Liver (tissue), 9 donors: Measurements from ENCODE around the gene LNX2. TPM values are rescaled to one million over a fixed set of nuclear protein-coding genes. Genes with fewer than 3 reads are reported as not detected.
A peak's percentile ranks its signal among the peaks of the same experiment; 100 is the strongest.

Experiments used
- DNase-seq: peaks from one replicate; pipeline ENCODE4 v3.0.0-alpha.2; 2017; ENCODE audit warnings: low spot score
- H3K27ac ChIP-seq, 2 donors: one replicate each; pipeline ENCODE4 v1.7.0; 2013; ENCODE audit warnings: inconsistent platforms in 2 of 2, low read length in 2 of 2, control low read depth in 1 of 2, low read depth in 1 of 2, mild to moderate bottlenecking in 1 of 2
- H3K27me3 ChIP-seq, 4 donors: one replicate each; pipeline versions ENCODE4 v1.6.1 to v1.7.0; 2013; ENCODE audit warnings: low read length in 3 of 4, inconsistent platforms in 1 of 4, mild to moderate bottlenecking in 1 of 4, moderate library complexity in 1 of 4; ENCODE audit not compliant: control insufficient read depth in 4 of 4, insufficient read depth in 4 of 4
- H3K36me3 ChIP-seq, 4 donors: one replicate each; pipeline versions ENCODE4 v1.6.1 to v1.7.0; 2013; ENCODE audit warnings: low read length in 3 of 4, mild to moderate bottlenecking in 3 of 4, low read depth in 1 of 4, moderate library complexity in 1 of 4; ENCODE audit not compliant: control insufficient read depth in 4 of 4, insufficient read depth in 3 of 4
- H3K4me1 ChIP-seq, 4 donors: one replicate each; pipeline versions ENCODE4 v1.6.1 to v1.7.0; 2013; ENCODE audit warnings: low read length in 3 of 4, mild to moderate bottlenecking in 3 of 4, moderate library complexity in 1 of 4; ENCODE audit not compliant: control insufficient read depth in 4 of 4, insufficient read depth in 4 of 4
- H3K4me3 ChIP-seq, 3 donors: one replicate each; pipeline versions ENCODE4 v1.6.1 to v1.7.0; 2013; ENCODE audit warnings: low read length in 3 of 3, control low read depth in 1 of 3, low read depth in 1 of 3, mild to moderate bottlenecking in 1 of 3
- H3K9ac ChIP-seq, 2 donors: one replicate each; pipeline ENCODE4 v1.7.0; 2013; ENCODE audit warnings: low read length in 2 of 2, mild to moderate bottlenecking in 2 of 2, moderate library complexity in 2 of 2, control low read depth in 1 of 2, low read depth in 1 of 2
- H3K9me3 ChIP-seq, 4 donors: one replicate each; pipeline versions ENCODE4 v1.6.1 to v1.7.0; 2013; ENCODE audit warnings: low read length in 3 of 4; ENCODE audit not compliant: control insufficient read depth in 4 of 4
- EGR1 ChIP-seq, 2 donors: IDR thresholded peaks; 2 replicates each; pipeline ENCODE4 v1.6.1; 2016 to 2018; ENCODE audit warnings: antibody characterized with exemption in 2 of 2, low read depth in 2 of 2
- FOXA1 ChIP-seq: IDR thresholded peaks from 2 replicates; pipeline ENCODE4 v1.6.1; 2016; ENCODE audit warnings: antibody characterized with exemption
- GABPA ChIP-seq, 2 donors: IDR thresholded peaks in 1 of 2; conservative IDR thresholded peaks in 1 of 2; 2 replicates each; pipeline ENCODE4 v1.6.1; 2016; ENCODE audit warnings: antibody characterized with exemption in 2 of 2, mild to moderate bottlenecking in 1 of 2, moderate library complexity in 1 of 2
- HNF4A ChIP-seq, 2 donors: conservative IDR thresholded peaks; 2 replicates each; pipeline ENCODE4 v1.6.1; 2016; ENCODE audit warnings: antibody characterized with exemption in 2 of 2, mild to moderate bottlenecking in 2 of 2
- HNF4G ChIP-seq: IDR thresholded peaks from 2 replicates; pipeline ENCODE4 v1.6.1; 2016; ENCODE audit warnings: antibody characterized with exemption
- JUND ChIP-seq, 2 donors: IDR thresholded peaks; 2 replicates each; pipeline ENCODE4 v1.6.1; 2016; ENCODE audit warnings: antibody characterized with exemption in 2 of 2
- RAD21 ChIP-seq, 2 donors: IDR thresholded peaks; 2 replicates each; pipeline ENCODE4 v1.6.1; 2016; ENCODE audit warnings: antibody characterized with exemption in 2 of 2, mild to moderate bottlenecking in 2 of 2
- RXRA ChIP-seq, 2 donors: IDR thresholded peaks; 2 replicates each; pipeline ENCODE4 v1.6.1; 2017 to 2018; ENCODE audit warnings: antibody characterized with exemption in 2 of 2, mild to moderate bottlenecking in 1 of 2
- SP1 ChIP-seq: IDR thresholded peaks from 2 replicates; pipeline ENCODE4 v1.6.1; 2018; ENCODE audit warnings: antibody characterized with exemption, mild to moderate bottlenecking
- TAF1 ChIP-seq: conservative IDR thresholded peaks from 2 replicates; pipeline ENCODE4 v1.6.1; 2016; ENCODE audit warnings: antibody characterized with exemption, mild to moderate bottlenecking
- YY1 ChIP-seq: IDR thresholded peaks from 2 replicates; pipeline ENCODE4 v1.6.1; 2016; ENCODE audit warnings: antibody characterized with exemption, mild to moderate bottlenecking
- WGBS: extraction: QIAGEN DNeasy Blood & Tissue Kit; methylation state at CpG from one replicate; pipeline ENCODE4 v1.1.7; 2013; 5-methylcytosine and 5-hydroxymethylcytosine counted together
- polyA plus RNA-seq, 2 donors: library from polyadenylated mRNA; stranded (reverse) in 1 of 2; unstranded in 1 of 2; fragments of 200-250 nt in 1 of 2; fragments of >200 nt in 1 of 2; fragmentation: Nextera tagmentation in 1 of 2; extraction: Ambion mirVana in 1 of 2; gene quantifications; one replicate each; pipeline versions ENCODE4 v1.2.1 to v1.2.3, GENCODE V29; 2013 to 2015
- total RNA-seq, 2 donors: library from RNA; depleted of rRNA; stranded (reverse); fragments of >200 nt; gene quantifications; one replicate each; pipeline ENCODE4 v1.2.3, GENCODE V29; 2014
- TF ChIP-seq, protein P1 (sequence below): IDR thresholded peaks from 2 replicates; pipeline ENCODE4 v1.6.1; 2016; ENCODE audit warnings: antibody characterized with exemption
- TF ChIP-seq, protein P2 (sequence below): IDR thresholded peaks from 2 replicates; pipeline ENCODE4 v1.6.1; 2016; ENCODE audit warnings: antibody characterized with exemption
- TF ChIP-seq, protein P3 (sequence below): IDR thresholded peaks from 2 replicates; pipeline ENCODE4 v1.6.1; 2016; ENCODE audit warnings: antibody characterized with exemption
- TF ChIP-seq, protein P4 (sequence below): IDR thresholded peaks from 2 replicates; pipeline ENCODE4 v1.6.1; 2016; ENCODE audit warnings: antibody characterized with exemption, mild to moderate bottlenecking
- donor health status: healthy.
- donor health status: healthy.
- donor health status: healthy.
- donor health status: healthy.
- donor health status: healthy.

The LNX2 gene
- total and polyA plus RNA-seq, 4 donors = 6.2 to 25.9 (median 13.3) TPM

DNA sequence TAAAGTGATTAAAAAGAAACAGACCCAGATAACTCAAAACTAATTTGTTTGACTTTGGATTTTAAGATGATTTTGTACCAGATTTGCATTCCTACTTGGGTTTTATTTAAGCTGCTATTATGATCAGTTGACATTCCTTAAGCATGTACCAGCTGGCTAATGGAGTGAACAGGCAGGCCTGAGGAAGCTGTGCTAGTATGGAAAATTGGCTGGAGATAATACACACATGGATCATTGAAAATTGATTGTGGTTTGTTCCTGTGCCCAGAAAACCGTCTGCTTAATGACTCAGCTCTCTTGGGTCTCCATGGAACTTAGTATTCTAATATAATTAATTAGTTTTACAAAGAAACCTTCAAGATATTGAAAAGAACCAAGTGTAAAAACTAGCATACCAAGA is 24.0 kb upstream of the LNX2 start:
- Histone ChIP-seq H3K36me3 (peaks cover 2 to 8% (median 5%) of the 10 kb centered on the region in 4 donors), H3K4me3 (no peak overlapping the region), H3K9me3 (no peaks in the 10 kb centered on the region), H3K27me3 (no peaks in the 10 kb centered on the region), H3K4me1 (peaks cover 2 to 16% (median 9%) of the 10 kb centered on the region in 4 donors), H3K9ac (no peak overlapping the region), H3K27ac (no peak overlapping the region)
- 12% methylated on average over 1 of the region's 1 CpG for WGBS
- TF ChIP-seq SP1 (peak; percentile 17), RXRA (IDR thresholded peaks at IDR 0.05) (no peak), RAD21 (IDR thresholded peaks at IDR 0.05) (no peak), JUND (IDR thresholded peaks at IDR 0.05) (peak; percentile 22 to 30), HNF4G (no peak), FOXA1 (no peak), HNF4A (conservative IDR thresholded peaks at IDR 0.05) (peak in 1 of 2 donors; percentile 29)
- TF ChIP-seq, protein P1, sequence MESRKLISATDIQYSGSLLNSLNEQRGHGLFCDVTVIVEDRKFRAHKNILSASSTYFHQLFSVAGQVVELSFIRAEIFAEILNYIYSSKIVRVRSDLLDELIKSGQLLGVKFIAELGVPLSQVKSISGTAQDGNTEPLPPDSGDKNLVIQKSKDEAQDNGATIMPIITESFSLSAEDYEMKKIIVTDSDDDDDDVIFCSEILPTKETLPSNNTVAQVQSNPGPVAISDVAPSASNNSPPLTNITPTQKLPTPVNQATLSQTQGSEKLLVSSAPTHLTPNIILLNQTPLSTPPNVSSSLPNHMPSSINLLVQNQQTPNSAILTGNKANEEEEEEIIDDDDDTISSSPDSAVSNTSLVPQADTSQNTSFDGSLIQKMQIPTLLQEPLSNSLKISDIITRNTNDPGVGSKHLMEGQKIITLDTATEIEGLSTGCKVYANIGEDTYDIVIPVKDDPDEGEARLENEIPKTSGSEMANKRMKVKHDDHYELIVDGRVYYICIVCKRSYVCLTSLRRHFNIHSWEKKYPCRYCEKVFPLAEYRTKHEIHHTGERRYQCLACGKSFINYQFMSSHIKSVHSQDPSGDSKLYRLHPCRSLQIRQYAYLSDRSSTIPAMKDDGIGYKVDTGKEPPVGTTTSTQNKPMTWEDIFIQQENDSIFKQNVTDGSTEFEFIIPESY = no peak
- TF ChIP-seq, protein P2, sequence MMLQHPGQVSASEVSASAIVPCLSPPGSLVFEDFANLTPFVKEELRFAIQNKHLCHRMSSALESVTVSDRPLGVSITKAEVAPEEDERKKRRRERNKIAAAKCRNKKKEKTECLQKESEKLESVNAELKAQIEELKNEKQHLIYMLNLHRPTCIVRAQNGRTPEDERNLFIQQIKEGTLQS = no peak
- TF ChIP-seq, protein P3, sequence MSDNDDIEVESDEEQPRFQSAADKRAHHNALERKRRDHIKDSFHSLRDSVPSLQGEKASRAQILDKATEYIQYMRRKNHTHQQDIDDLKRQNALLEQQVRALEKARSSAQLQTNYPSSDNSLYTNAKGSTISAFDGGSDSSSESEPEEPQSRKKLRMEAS = no peak
- DNase-seq = no peak

DNA sequence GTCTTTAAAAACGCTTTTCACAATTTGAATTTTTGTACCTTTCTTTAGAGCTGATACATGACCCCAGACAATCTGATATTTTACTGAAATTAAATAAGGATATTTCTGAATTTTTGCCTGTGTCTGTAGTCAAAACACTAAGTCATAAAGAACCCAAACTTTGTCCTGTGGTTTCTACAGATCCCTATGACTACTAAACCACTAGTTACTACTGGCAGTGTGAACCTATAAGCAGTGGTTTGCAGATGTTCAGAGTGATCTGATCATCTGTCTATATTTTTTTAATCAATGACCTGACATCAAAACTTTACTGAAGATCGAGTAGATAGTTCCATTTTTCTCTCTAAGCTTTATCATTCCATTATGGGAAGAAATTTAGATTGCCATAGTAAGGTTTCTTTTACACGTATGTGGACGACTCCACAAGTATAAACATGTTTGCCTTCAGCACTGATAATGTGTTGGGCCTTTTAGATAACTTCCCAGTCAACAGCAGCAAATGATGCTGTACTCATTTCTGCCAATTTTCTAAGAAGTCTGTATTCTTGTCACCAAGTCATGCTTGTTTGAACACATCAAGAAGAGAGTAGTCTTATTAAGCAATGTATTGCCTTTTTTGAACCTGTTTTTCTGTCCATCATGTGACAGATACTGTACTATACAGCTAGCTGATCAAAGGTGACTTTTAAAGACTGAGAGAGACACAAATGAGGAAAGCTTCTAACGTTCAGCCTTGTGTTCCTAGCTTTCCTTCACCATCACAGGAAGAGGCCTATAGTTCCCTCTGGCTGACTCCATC is 23.2 kb upstream of the LNX2 start:
- Histone ChIP-seq H3K36me3 (peaks cover 0 to 2% (median 2%) of the 10 kb centered on the region in 4 donors), H3K27ac (no peak overlapping the region)
- WGBS = 78% methylated on average over 5 of the region's 5 CpGs

More for the DNA sequence above, 23.2 kb upstream of the LNX2 start:
- TF ChIP-seq, protein P1 = no peak
- no peak for TF ChIP-seq EGR1 (IDR thresholded peaks at IDR 0.05; ENCODE audit: low read depth in 2 of 2)
- TF ChIP-seq TAF1 = no peak
- TF ChIP-seq YY1 = no peak
- no peak for TF ChIP-seq GABPA (IDR thresholded peaks at IDR 0.05 in 1 of 2, conservative IDR thresholded peaks at IDR 0.05 in 1 of 2)
- TF ChIP-seq, protein P4, sequence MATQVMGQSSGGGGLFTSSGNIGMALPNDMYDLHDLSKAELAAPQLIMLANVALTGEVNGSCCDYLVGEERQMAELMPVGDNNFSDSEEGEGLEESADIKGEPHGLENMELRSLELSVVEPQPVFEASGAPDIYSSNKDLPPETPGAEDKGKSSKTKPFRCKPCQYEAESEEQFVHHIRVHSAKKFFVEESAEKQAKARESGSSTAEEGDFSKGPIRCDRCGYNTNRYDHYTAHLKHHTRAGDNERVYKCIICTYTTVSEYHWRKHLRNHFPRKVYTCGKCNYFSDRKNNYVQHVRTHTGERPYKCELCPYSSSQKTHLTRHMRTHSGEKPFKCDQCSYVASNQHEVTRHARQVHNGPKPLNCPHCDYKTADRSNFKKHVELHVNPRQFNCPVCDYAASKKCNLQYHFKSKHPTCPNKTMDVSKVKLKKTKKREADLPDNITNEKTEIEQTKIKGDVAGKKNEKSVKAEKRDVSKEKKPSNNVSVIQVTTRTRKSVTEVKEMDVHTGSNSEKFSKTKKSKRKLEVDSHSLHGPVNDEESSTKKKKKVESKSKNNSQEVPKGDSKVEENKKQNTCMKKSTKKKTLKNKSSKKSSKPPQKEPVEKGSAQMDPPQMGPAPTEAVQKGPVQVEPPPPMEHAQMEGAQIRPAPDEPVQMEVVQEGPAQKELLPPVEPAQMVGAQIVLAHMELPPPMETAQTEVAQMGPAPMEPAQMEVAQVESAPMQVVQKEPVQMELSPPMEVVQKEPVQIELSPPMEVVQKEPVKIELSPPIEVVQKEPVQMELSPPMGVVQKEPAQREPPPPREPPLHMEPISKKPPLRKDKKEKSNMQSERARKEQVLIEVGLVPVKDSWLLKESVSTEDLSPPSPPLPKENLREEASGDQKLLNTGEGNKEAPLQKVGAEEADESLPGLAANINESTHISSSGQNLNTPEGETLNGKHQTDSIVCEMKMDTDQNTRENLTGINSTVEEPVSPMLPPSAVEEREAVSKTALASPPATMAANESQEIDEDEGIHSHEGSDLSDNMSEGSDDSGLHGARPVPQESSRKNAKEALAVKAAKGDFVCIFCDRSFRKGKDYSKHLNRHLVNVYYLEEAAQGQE = no peak
- no peak for TF ChIP-seq HNF4G
- Histone ChIP-seq H3K27me3 (no peaks in the 10 kb centered on the region), H3K4me1 (peaks cover 2 to 16% (median 9%) of the 10 kb centered on the region in 4 donors), H3K4me3 (no peak overlapping the region), H3K9me3 (no peaks in the 10 kb centered on the region), H3K9ac (no peak overlapping the region)
- no peak for DNase-seq
